ENCODE measurements around the gene SMAD2.

SMAD2 gene

GRCh38 chr18:47868744-47869143 lies 61.7 kb downstream of the SMAD2 start:
- no peak overlapping the region for H3K4me2 ChIP-seq (ENCODE audit: low read length)
- H3K79me2 ChIP-seq (ENCODE audit: low read length) = peaks cover 14% of the 10 kb centered on the region
- TF ChIP-seq CTCF (IDR thresholded peaks at IDR 0.05; ENCODE audit: low read depth, low read length) = no peak
- TF ChIP-seq EZH2phosphoT487 (IDR thresholded peaks at IDR 0.05; ENCODE audit: low read depth) = no peak
- no peaks in the 10 kb centered on the region for H3K9me3 ChIP-seq (ENCODE audit: insufficient read depth, low read length)
- no peak overlapping the region for H3K9ac ChIP-seq (ENCODE audit: low read length)
- peaks cover 25% of the 10 kb centered on the region for H3K36me3 ChIP-seq (replicated peaks; ENCODE audit: low read depth, low read length)
- peaks cover 26% of the 10 kb centered on the region for H4K20me1 ChIP-seq (ENCODE audit: insufficient read depth, low read length)
- H3K4me3 ChIP-seq (ENCODE audit: low read length) = no peak overlapping the region
- no peaks in the 10 kb centered on the region for H3K27me3 ChIP-seq (ENCODE audit: low read depth, low read length)
- no peak overlapping the region for H3K27ac ChIP-seq (ENCODE audit: low read length)
- H2AFZ ChIP-seq (ENCODE audit: low read depth, low read length) = no peak overlapping the region
- H3K4me1 ChIP-seq (ENCODE audit: low read length) = no peaks in the 10 kb centered on the region

- H3K9ac ChIP-seq (ENCODE audit: low read length) = no peak overlapping the region
- TF ChIP-seq EZH2phosphoT487 (IDR thresholded peaks at IDR 0.05; ENCODE audit: low read depth) (no peak), CTCF (IDR thresholded peaks at IDR 0.05; ENCODE audit: low read depth, low read length) (no peak)
- H3K36me3 ChIP-seq (replicated peaks; ENCODE audit: low read depth, low read length) = peaks cover 50% of the 10 kb centered on the region
- no peak overlapping the region for H2AFZ ChIP-seq (ENCODE audit: low read depth, low read length)
- no peak overlapping the region for H3K27ac ChIP-seq (ENCODE audit: low read length)
- H3K9me3 ChIP-seq (ENCODE audit: insufficient read depth, low read length) = no peaks in the 10 kb centered on the region
- no peak overlapping the region for H3K4me3 ChIP-seq (ENCODE audit: low read length)
- H3K4me1 ChIP-seq (ENCODE audit: low read length) = no peaks in the 10 kb centered on the region
- no peaks in the 10 kb centered on the region for H3K27me3 ChIP-seq (ENCODE audit: low read depth, low read length)
- H4K20me1 ChIP-seq (ENCODE audit: insufficient read depth, low read length) = no peaks in the 10 kb centered on the region
- H3K79me2 ChIP-seq (ENCODE audit: low read length) = no peaks in the 10 kb centered on the region
- H3K4me2 ChIP-seq (ENCODE audit: low read length) = no peak overlapping the region
These were observed 65.3 kb downstream of the SMAD2 start for GRCh38 chr18:47865183-47865582.

GRCh38 chr18:47863041-47863440 lies 67.4 kb downstream of the SMAD2 start:
- H3K4me2 ChIP-seq (ENCODE audit: low read length) = no peak overlapping the region
- H4K20me1 ChIP-seq (ENCODE audit: insufficient read depth, low read length) = no peaks in the 10 kb centered on the region
- H3K9ac ChIP-seq (ENCODE audit: low read length) = no peak overlapping the region
- H3K9me3 ChIP-seq (ENCODE audit: insufficient read depth, low read length) = peaks cover 14% of the 10 kb centered on the region
- H3K27me3 ChIP-seq (ENCODE audit: low read depth, low read length) = no peaks in the 10 kb centered on the region
- H3K4me3 ChIP-seq (ENCODE audit: low read length) = no peak overlapping the region
- H3K79me2 ChIP-seq (ENCODE audit: low read length) = no peaks in the 10 kb centered on the region
- TF ChIP-seq EZH2phosphoT487 (IDR thresholded peaks at IDR 0.05; ENCODE audit: low read depth) = no peak
- TF ChIP-seq CTCF (IDR thresholded peaks at IDR 0.05; ENCODE audit: low read depth, low read length) = no peak
- H3K27ac ChIP-seq (ENCODE audit: low read length) = no peak overlapping the region
- no peaks in the 10 kb centered on the region for H3K4me1 ChIP-seq (ENCODE audit: low read length)
- H2AFZ ChIP-seq (ENCODE audit: low read depth, low read length) = no peak overlapping the region
- H3K36me3 ChIP-seq (replicated peaks; ENCODE audit: low read depth, low read length) = peaks cover 62% of the 10 kb centered on the region

GRCh38 chr18:47858607-47859006 lies 71.9 kb downstream of the SMAD2 start:
- peaks cover 36% of the 10 kb centered on the region for H3K9me3 ChIP-seq (ENCODE audit: insufficient read depth, low read length)

More at GRCh38 chr18:47858607-47859006, 71.9 kb downstream of the SMAD2 start:
- no peak overlapping the region for H2AFZ ChIP-seq (ENCODE audit: low read depth, low read length)
- no peaks in the 10 kb centered on the region for H3K4me1 ChIP-seq (ENCODE audit: low read length)
- no peak overlapping the region for H3K27ac ChIP-seq (ENCODE audit: low read length)
- H3K79me2 ChIP-seq (ENCODE audit: low read length) = no peaks in the 10 kb centered on the region
- H3K9ac ChIP-seq (ENCODE audit: low read length) = no peak overlapping the region
- TF ChIP-seq EZH2phosphoT487 (IDR thresholded peaks at IDR 0.05; ENCODE audit: low read depth) = no peak
- TF ChIP-seq CTCF (IDR thresholded peaks at IDR 0.05; ENCODE audit: low read depth, low read length) = no peak
- H3K4me3 ChIP-seq (ENCODE audit: low read length) = no peak overlapping the region
- H3K4me2 ChIP-seq (ENCODE audit: low read length) = no peak overlapping the region
- no peaks in the 10 kb centered on the region for H3K27me3 ChIP-seq (ENCODE audit: low read depth, low read length)
- peaks cover 77% of the 10 kb centered on the region for H3K36me3 ChIP-seq (replicated peaks; ENCODE audit: low read depth, low read length)
- no peaks in the 10 kb centered on the region for H4K20me1 ChIP-seq (ENCODE audit: insufficient read depth, low read length)
